GM18873 (cell line): ENCODE data around the gene ARHGDIA.

Experiments
- ATAC-seq: cut with Tn5 transposase; IDR thresholded peaks from one replicate; pipeline ENCODE4 v1.9.1; 2021; ENCODE audit warnings: mild to moderate bottlenecking, moderate library complexity, moderate number of reproducible peaks; ENCODE audit not compliant: unreplicated experiment, low FRiP score

Gene ARHGDIA

GRCh38 chr17:81906476-81907218 lies 35.5 kb upstream of the ARHGDIA start:
- ATAC-seq: no peak

- ATAC-seq: no peak
Measured at GRCh38 chr17:81905993-81906392, 34.9 kb upstream of the ARHGDIA start.

GRCh38 chr17:81905424-81905875 lies 34.3 kb upstream of the ARHGDIA start:
- ATAC-seq: no peak

- ATAC-seq: no peak
Measured at GRCh38 chr17:81904600-81905423, 33.7 kb upstream of the ARHGDIA start.

- ATAC-seq: no peak
Measured at GRCh38 chr17:81903896-81904599, 32.9 kb upstream of the ARHGDIA start.

- ATAC-seq: no peak
Measured at GRCh38 chr17:81903415-81903831, 32.3 kb upstream of the ARHGDIA start.

- no peak for ATAC-seq
Measured at GRCh38 chr17:81902653-81903414, 31.7 kb upstream of the ARHGDIA start.

GRCh38 chr17:81902023-81902652 lies 31.0 kb upstream of the ARHGDIA start, which contains the start of gene NPB:
Gene NPB (plus strand): TSS chr17:81902238. CDS start chr17:81902278, 40 bp downstream.
- ATAC-seq: no peak

GRCh38 chr17:81901167-81902022 lies 30.3 kb upstream of the ARHGDIA start:
- no peak for ATAC-seq

- ATAC-seq: no peak
Measured at GRCh38 chr17:81900181-81900820, 29.2 kb upstream of the ARHGDIA start.

GRCh38 chr17:81899514-81900166 lies 28.5 kb upstream of the ARHGDIA start:
- no peak for ATAC-seq

- ATAC-seq: no peak
Measured at GRCh38 chr17:81898885-81899284, 27.7 kb upstream of the ARHGDIA start.

- ATAC-seq: no peak
Measured at GRCh38 chr17:81898029-81898866, 27.1 kb upstream of the ARHGDIA start.

GRCh38 chr17:81895400-81895799 lies 24.3 kb upstream of the ARHGDIA start:
- ATAC-seq: no peak

GRCh38 chr17:81891303-81891552 lies 20.1 kb upstream of the ARHGDIA start:
- ATAC-seq: no peak

- ATAC-seq: peak; percentile 3
Measured at GRCh38 chr17:81890447-81891302, 19.5 kb upstream of the ARHGDIA start.
